Panc1 (cell line): ENCODE measurements around the gene NCKAP5. TPM values are rescaled to one million over a fixed set of nuclear protein-coding genes. Genes with fewer than 3 reads are reported as not detected.

Source experiments
- ATAC-seq: fragments of 200-7000 bp; cut with Tn5 transposase; 2 replicates; pipeline ENCODE4 v1.9.1; 2020; ENCODE audit warnings: mild to moderate bottlenecking, moderate library complexity
- BruUV-seq: library from RNA; stranded (reverse); fragments of 400-500 nt; replicated peaks from 2 replicates; lab custom pipeline; 2021; lab: Mats Ljungman, UMichigan
- CTCF ChIA-PET: fragments of 300-600 bp; sonication (Branson Sonifier 250); formaldehyde crosslinking; loops from one replicate; lab custom pipeline; 2022; ENCODE audit warnings: antibody characterized with exemption; lab: Charles Lee
- POLR2A ChIA-PET: fragments of 300-600 bp; sonication (Branson Sonifier 250); formaldehyde crosslinking; loops from one replicate; lab custom pipeline; 2022; ENCODE audit warnings: antibody characterized with exemption; lab: Charles Lee
- DNase-seq: peaks from one replicate; pipeline ENCODE4 v3.0.0-alpha.2; 2010; ENCODE audit warnings: low read depth, low spot score
- H3K27ac ChIP-seq: 2 replicates; pipeline ENCODE4 v1.5.1; 2011; ENCODE audit warnings: mild to moderate bottlenecking, low read length, inconsistent platforms
- H3K27me3 ChIP-seq: fragments of 200-500 bp; sonication (Bioruptor generic); 2 replicates; pipeline ENCODE4 v1.6.0; 2014; ENCODE audit warnings: low read length, inconsistent platforms; ENCODE audit not compliant: control insufficient read depth, insufficient read depth
- H3K36me3 ChIP-seq: fragments of 200-500 bp; sonication (Bioruptor generic); 2 replicates; pipeline ENCODE4 v1.5.1; 2014; ENCODE audit warnings: inconsistent platforms, mild to moderate bottlenecking, low read length, moderate library complexity; ENCODE audit not compliant: control insufficient read depth, insufficient read depth
- H3K4me1 ChIP-seq: 2 replicates; pipeline ENCODE4 v1.5.1; 2011; ENCODE audit warnings: inconsistent platforms, mild to moderate bottlenecking, low read length, moderate library complexity; ENCODE audit not compliant: control insufficient read depth, insufficient read depth
- H3K4me3 ChIP-seq, 2 experiments: 2 replicates each; pipeline ENCODE4 v1.5.1; 2011 to 2012; ENCODE audit warnings: low read depth in 2 of 2, low read length in 2 of 2, mild to moderate bottlenecking in 2 of 2, inconsistent platforms in 1 of 2, moderate library complexity in 1 of 2
- H3K9me3 ChIP-seq: fragments of 200-500 bp; sonication (Bioruptor generic); 2 replicates; pipeline ENCODE4 v1.5.1; 2014; ENCODE audit warnings: low read depth, mild to moderate bottlenecking, inconsistent platforms, low read length, moderate library complexity; ENCODE audit not compliant: control insufficient read depth, insufficient read depth
- POLR2AphosphoS5 ChIP-seq: IDR thresholded peaks from 2 replicates; pipeline ENCODE4 v1.6.1; 2012; ENCODE audit warnings: mild to moderate bottlenecking, low read depth, low read length, moderate library complexity
- SIN3A ChIP-seq: IDR thresholded peaks from 2 replicates; pipeline ENCODE4 v1.6.1; 2012; ENCODE audit warnings: low read depth, mild to moderate bottlenecking, low read length, moderate library complexity, borderline replicate concordance; ENCODE audit not compliant: insufficient read depth
- TCF7L2 ChIP-seq: IDR thresholded peaks from 2 replicates; pipeline ENCODE4 v1.6.1; 2011; ENCODE audit warnings: mild to moderate bottlenecking, low read depth, low read length, inconsistent platforms
- in situ Hi-C: cut with HindIII; loops from 2 replicates; pipeline ENCODE4 v1.10.0; 2016; ENCODE audit warnings: low sequenced_read_pairs, low pct_unique_long_range_greater_than_20kb
- intact Hi-C: fragments of 100-400 bp; cut with micrococcal nuclease; formaldehyde crosslinking; loops from one replicate; pipeline ENCODE4 v1.10.0; 2022; ENCODE audit not compliant: unreplicated experiment
- total RNA-seq: library from RNA; stranded (reverse); gene quantifications from one replicate; pipeline ENCODE4 v1.2.1, GENCODE V29; 2021; ENCODE audit not compliant: unreplicated experiment
- TF ChIP-seq, protein P1 (sequence below), 2 experiments: IDR thresholded peaks; 2 replicates each; pipeline ENCODE4 v1.6.1; 2011 to 2012; ENCODE audit warnings: low read depth in 2 of 2, control low read depth in 1 of 2, low read length in 1 of 2, mild to moderate bottlenecking in 1 of 2, moderate library complexity in 1 of 2; ENCODE audit not compliant: insufficient read depth in 1 of 2
- TF ChIP-seq, protein P2 (sequence below): fragments of 450-650 bp; IDR thresholded peaks from 2 replicates; pipeline ENCODE4 v1.5.1; 2017; ENCODE audit warnings: mild to moderate bottlenecking

The NCKAP5 gene
- total RNA-seq, 1 experiment from 2014 or later, result 0.10 TPM

DNA sequence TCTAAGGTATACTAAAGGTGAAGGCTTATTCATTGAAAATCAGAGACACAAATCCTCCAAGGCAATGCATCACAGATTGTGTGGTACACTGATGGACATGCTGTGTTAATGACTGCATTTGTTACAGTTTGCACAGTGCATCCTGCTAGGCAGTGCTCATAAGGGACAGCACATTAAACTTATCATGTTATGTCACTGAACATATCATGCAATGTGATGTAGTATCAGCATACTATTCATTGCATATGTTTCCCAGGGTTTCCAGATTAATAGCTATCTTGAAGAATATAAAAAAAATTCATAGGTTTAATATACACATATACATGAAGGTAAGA lies 225.3 kb downstream of the NCKAP5 start:
- ATAC-seq (no peak), DNase-seq (no peak)
- no TSS peak for BruUV-seq
- H3K4me3 ChIP-seq, result no peak overlapping the region
- no peak overlapping the region for H3K27ac ChIP-seq
- in situ Hi-C loops (no loop called here), intact Hi-C loops (no loop called here)
- H3K9me3 ChIP-seq, result no peaks in the 10 kb centered on the region
- ChIA-PET CTCF (no interaction called here), POLR2A (no interaction called here)
- no peaks in the 10 kb centered on the region for H3K4me1 ChIP-seq
- H3K27me3 ChIP-seq, result no peaks in the 10 kb centered on the region
- TF ChIP-seq TCF7L2 (no peak), POLR2AphosphoS5 (no peak), SIN3A (no peak)
- TF ChIP-seq, protein P1, sequence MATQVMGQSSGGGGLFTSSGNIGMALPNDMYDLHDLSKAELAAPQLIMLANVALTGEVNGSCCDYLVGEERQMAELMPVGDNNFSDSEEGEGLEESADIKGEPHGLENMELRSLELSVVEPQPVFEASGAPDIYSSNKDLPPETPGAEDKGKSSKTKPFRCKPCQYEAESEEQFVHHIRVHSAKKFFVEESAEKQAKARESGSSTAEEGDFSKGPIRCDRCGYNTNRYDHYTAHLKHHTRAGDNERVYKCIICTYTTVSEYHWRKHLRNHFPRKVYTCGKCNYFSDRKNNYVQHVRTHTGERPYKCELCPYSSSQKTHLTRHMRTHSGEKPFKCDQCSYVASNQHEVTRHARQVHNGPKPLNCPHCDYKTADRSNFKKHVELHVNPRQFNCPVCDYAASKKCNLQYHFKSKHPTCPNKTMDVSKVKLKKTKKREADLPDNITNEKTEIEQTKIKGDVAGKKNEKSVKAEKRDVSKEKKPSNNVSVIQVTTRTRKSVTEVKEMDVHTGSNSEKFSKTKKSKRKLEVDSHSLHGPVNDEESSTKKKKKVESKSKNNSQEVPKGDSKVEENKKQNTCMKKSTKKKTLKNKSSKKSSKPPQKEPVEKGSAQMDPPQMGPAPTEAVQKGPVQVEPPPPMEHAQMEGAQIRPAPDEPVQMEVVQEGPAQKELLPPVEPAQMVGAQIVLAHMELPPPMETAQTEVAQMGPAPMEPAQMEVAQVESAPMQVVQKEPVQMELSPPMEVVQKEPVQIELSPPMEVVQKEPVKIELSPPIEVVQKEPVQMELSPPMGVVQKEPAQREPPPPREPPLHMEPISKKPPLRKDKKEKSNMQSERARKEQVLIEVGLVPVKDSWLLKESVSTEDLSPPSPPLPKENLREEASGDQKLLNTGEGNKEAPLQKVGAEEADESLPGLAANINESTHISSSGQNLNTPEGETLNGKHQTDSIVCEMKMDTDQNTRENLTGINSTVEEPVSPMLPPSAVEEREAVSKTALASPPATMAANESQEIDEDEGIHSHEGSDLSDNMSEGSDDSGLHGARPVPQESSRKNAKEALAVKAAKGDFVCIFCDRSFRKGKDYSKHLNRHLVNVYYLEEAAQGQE (IDR thresholded peaks at IDR 0.05; ENCODE audit: insufficient read depth in 1 of 2, low read depth in 2 of 2, low read length in 1 of 2), result no peak
- TF ChIP-seq, protein P2, sequence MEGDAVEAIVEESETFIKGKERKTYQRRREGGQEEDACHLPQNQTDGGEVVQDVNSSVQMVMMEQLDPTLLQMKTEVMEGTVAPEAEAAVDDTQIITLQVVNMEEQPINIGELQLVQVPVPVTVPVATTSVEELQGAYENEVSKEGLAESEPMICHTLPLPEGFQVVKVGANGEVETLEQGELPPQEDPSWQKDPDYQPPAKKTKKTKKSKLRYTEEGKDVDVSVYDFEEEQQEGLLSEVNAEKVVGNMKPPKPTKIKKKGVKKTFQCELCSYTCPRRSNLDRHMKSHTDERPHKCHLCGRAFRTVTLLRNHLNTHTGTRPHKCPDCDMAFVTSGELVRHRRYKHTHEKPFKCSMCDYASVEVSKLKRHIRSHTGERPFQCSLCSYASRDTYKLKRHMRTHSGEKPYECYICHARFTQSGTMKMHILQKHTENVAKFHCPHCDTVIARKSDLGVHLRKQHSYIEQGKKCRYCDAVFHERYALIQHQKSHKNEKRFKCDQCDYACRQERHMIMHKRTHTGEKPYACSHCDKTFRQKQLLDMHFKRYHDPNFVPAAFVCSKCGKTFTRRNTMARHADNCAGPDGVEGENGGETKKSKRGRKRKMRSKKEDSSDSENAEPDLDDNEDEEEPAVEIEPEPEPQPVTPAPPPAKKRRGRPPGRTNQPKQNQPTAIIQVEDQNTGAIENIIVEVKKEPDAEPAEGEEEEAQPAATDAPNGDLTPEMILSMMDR, result no peak
- H3K36me3 ChIP-seq, result no peaks in the 10 kb centered on the region

DNA sequence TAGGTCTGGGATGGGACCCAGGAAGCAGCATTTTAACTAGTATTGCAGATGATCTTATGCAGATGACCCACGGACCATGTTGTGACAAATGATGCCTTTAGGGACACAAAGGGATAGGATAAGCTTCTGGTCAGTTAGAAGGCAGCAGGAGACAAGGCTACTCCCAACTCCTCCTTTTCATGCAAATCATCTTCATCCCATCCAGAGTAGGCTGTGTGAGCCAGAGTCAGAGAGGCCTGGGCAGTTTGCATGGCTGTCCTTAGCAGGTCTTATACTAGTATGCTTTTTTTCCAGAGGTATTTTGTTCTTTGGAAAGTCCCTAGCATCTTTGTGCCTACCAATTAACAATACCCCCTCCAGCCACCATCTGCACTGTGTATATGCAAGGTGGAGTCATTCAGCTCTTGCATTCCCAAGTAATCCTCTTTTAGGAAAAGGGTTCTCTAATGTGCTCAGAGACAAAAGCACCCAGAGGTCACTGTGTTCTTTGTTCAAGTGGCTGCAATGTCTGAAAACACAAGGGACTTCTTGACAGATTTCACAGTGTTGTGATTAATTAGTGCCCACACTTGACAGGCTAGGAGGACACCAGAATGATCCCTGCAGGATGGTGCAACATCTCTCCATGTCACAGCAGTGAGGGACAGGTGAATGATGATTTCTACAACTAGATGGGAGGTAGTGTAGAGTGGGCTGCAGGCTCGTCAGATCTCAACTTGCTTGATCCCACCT lies 225.8 kb downstream of the NCKAP5 start:
- no peak for ATAC-seq
- intact Hi-C loops (no loop called here), in situ Hi-C loops (no loop called here)
- Histone ChIP-seq H3K36me3 (no peaks in the 10 kb centered on the region), H3K4me3 (no peak overlapping the region), H3K27me3 (no peaks in the 10 kb centered on the region), H3K27ac (no peak overlapping the region), H3K9me3 (no peaks in the 10 kb centered on the region), H3K4me1 (no peaks in the 10 kb centered on the region)
- DNase-seq, result no peak
- POLR2A ChIA-PET, result interaction anchor here (0.6 kb wide), 1 partner anchor 37 kb away, joined by 3 read pairs; no protein-coding TSS in a partner anchor
- CTCF ChIA-PET, result no interaction called here
- no TSS peak for BruUV-seq
- no peak for TF ChIP-seq SIN3A
- TF ChIP-seq, protein P2, result no peak
- no peak for TF ChIP-seq POLR2AphosphoS5
- TF ChIP-seq TCF7L2, result no peak
- TF ChIP-seq, protein P1 (IDR thresholded peaks at IDR 0.05; ENCODE audit: insufficient read depth in 1 of 2, low read depth in 2 of 2, low read length in 1 of 2), result no peak
